BE2C (cell line): ENCODE data around the gene TDRD5. TPM values are rescaled to one million over a fixed set of nuclear protein-coding genes. Genes with fewer than 3 reads are reported as not detected.

Source experiments
- DNase-seq: peaks from one replicate; pipeline ENCODE4 v3.0.0-alpha.2; 2020
- H3K27me3 ChIP-seq: fragments of 250-450 bp; sonication (Bioruptor Pico); 2 replicates; pipeline ENCODE4 v1.5.1; 2020; ENCODE audit warnings: mild to moderate bottlenecking
- H3K36me3 ChIP-seq: fragments of 250-450 bp; sonication (Bioruptor Pico); 2 replicates; pipeline ENCODE4 v1.5.1; 2020; ENCODE audit warnings: mild to moderate bottlenecking
- H3K4me1 ChIP-seq: fragments of 250-450 bp; sonication (Bioruptor Pico); 2 replicates; pipeline ENCODE4 v1.5.1; 2020
- H3K4me3 ChIP-seq: 2 replicates; pipeline ENCODE4 v1.5.1; 2011; ENCODE audit warnings: low read depth, low read length
- H3K9me3 ChIP-seq: fragments of 250-450 bp; sonication (Bioruptor Pico); 2 replicates; pipeline ENCODE4 v1.5.1; 2020
- CTCF ChIP-seq: IDR thresholded peaks from 2 replicates; pipeline ENCODE4 v1.5.1; 2012; ENCODE audit warnings: mild to moderate bottlenecking, low read depth, low read length
- polyA plus RNA-seq: library from polyadenylated mRNA; unstranded; fragments of >200 nt; gene quantifications from one replicate; pipeline ENCODE4 v1.2.1, GENCODE V29; 2012; ENCODE audit warnings: low read depth, missing spikeins; ENCODE audit not compliant: insufficient read length, insufficient read depth

Gene TDRD5
- polyA plus RNA-seq: not detected

- H3K4me1 ChIP-seq: no peaks in the 10 kb centered on the region
- peaks cover 32% of the 10 kb centered on the region for H3K27me3 ChIP-seq
- DNase-seq: peak; percentile 36
- H3K9me3 ChIP-seq: no peaks in the 10 kb centered on the region
- H3K4me3 ChIP-seq: peak within 1 kb of the TSS; percentile 35
- no peak; the same call in 1 of the 2 replicates for TF ChIP-seq CTCF
- no peaks in the 10 kb centered on the region for H3K36me3 ChIP-seq
Measured at GRCh38 chr1:179591592-179592580, at the start of gene TDRD5. Gene TDRD5 (plus strand): TSS chr1:179591832. CDS start chr1:179592616, 784 bp downstream.

GRCh38 chr1:179545321-179545720 is 46.3 kb upstream of the TDRD5 start:
- H3K36me3 ChIP-seq: no peaks in the 10 kb centered on the region
- TF ChIP-seq CTCF: no peak
- no peak for DNase-seq
- H3K4me3 ChIP-seq: no peak overlapping the region
- peaks cover 12% of the 10 kb centered on the region for H3K27me3 ChIP-seq
- H3K9me3 ChIP-seq: no peaks in the 10 kb centered on the region; the same call in 1 of the 2 replicates
- H3K4me1 ChIP-seq: no peaks in the 10 kb centered on the region

GRCh38 chr1:179547021-179547535 is 44.6 kb upstream of the TDRD5 start:
- H3K36me3 ChIP-seq: no peaks in the 10 kb centered on the region
- no peaks in the 10 kb centered on the region; the same call in 1 of the 2 replicates for H3K9me3 ChIP-seq
- no peak for TF ChIP-seq CTCF
- H3K4me3 ChIP-seq: no peak overlapping the region
- DNase-seq: no peak
- peaks cover 8% of the 10 kb centered on the region for H3K27me3 ChIP-seq
- no peaks in the 10 kb centered on the region for H3K4me1 ChIP-seq

GRCh38 chr1:179548666-179549367 is 42.8 kb upstream of the TDRD5 start:
- DNase-seq: no peak
- Histone ChIP-seq H3K4me3 (no peak overlapping the region), H3K36me3 (no peaks in the 10 kb centered on the region), H3K27me3 (peaks cover 4% of the 10 kb centered on the region; the same call in 1 of the 2 replicates), H3K4me1 (no peaks in the 10 kb centered on the region), H3K9me3 (no peaks in the 10 kb centered on the region)
- TF ChIP-seq CTCF: no peak

GRCh38 chr1:179549368-179549700 is 42.3 kb upstream of the TDRD5 start:
- Histone ChIP-seq H3K9me3 (no peaks in the 10 kb centered on the region), H3K36me3 (no peaks in the 10 kb centered on the region), H3K27me3 (peaks cover 4% of the 10 kb centered on the region; the same call in 1 of the 2 replicates), H3K4me3 (no peak overlapping the region), H3K4me1 (no peaks in the 10 kb centered on the region)
- no peak for DNase-seq
- TF ChIP-seq CTCF: no peak
